K562 (cell line): Measurements from ENCODE around the gene C12orf60.
A peak's percentile ranks its signal among the peaks of the same experiment; 100 is the strongest.

Source experiments
- EHMT2 ChIP-seq: fragments of 450-650 bp; IDR thresholded peaks from 2 replicates; pipeline ENCODE4 v1.6.1; 2018; ENCODE audit warnings: antibody characterized with exemption
- EP300 ChIP-seq: IDR thresholded peaks from 2 replicates; pipeline ENCODE4 v1.6.1; 2012; ENCODE audit warnings: low read length, improper control_type of control experiment
- FOXJ3 ChIP-seq: sonication (generic); formaldehyde crosslinking; IDR thresholded peaks from 2 replicates; pipeline ENCODE4 v1.4.0; 2020; ENCODE audit warnings: mild to moderate bottlenecking, missing genetic modification reagents
- TCF7L2 ChIP-seq: fragments of 150-350 bp; IDR thresholded peaks from 2 replicates; pipeline ENCODE4 v1.6.1; 2016; ENCODE audit warnings: low read depth, mild to moderate bottlenecking, low read length, moderate library complexity
- ZNF311 ChIP-seq: fragments of 250-450 bp; sonication (Bioruptor Pico); IDR thresholded peaks from 2 replicates; pipeline ENCODE4 v1.4.0; 2020; ENCODE audit warnings: mild to moderate bottlenecking, moderate library complexity
- TF ChIP-seq, protein P1 (sequence below), 3 experiments: IDR thresholded peaks in 2 of 3; conservative IDR thresholded peaks in 1 of 3; 2 replicates each; pipeline ENCODE4 v1.5.1; 2011 to 2012; ENCODE audit warnings: low read length in 3 of 3, mild to moderate bottlenecking in 3 of 3, control low read depth in 2 of 3, improper control_type of control experiment in 1 of 3, inconsistent platforms in 1 of 3, low read depth in 1 of 3, mixed read lengths in 1 of 3, moderate library complexity in 1 of 3; ENCODE audit not compliant: insufficient read depth in 2 of 3
- TF ChIP-seq, protein P2 (sequence below), 2 experiments: fragments of 450-650 bp in 1 of 2; IDR thresholded peaks; 2 replicates each; pipeline ENCODE4 v1.6.1; 2011 to 2017; ENCODE audit warnings: low read depth in 2 of 2, antibody characterized with exemption in 1 of 2, borderline replicate concordance in 1 of 2, low read length in 1 of 2, mild to moderate bottlenecking in 1 of 2, mixed read lengths in 1 of 2; ENCODE audit not compliant: control insufficient read depth in 1 of 2
- TF ChIP-seq, protein P3 (sequence below): sonication (generic); IDR thresholded peaks from 2 replicates; pipeline ENCODE4 v1.6.1; 2016
- TF ChIP-seq, protein P4 (sequence below): fragments of 250-450 bp; sonication (Bioruptor Pico); IDR thresholded peaks from 2 replicates; pipeline ENCODE4 v1.5.0; 2021

- TF ChIP-seq, protein P1, sequence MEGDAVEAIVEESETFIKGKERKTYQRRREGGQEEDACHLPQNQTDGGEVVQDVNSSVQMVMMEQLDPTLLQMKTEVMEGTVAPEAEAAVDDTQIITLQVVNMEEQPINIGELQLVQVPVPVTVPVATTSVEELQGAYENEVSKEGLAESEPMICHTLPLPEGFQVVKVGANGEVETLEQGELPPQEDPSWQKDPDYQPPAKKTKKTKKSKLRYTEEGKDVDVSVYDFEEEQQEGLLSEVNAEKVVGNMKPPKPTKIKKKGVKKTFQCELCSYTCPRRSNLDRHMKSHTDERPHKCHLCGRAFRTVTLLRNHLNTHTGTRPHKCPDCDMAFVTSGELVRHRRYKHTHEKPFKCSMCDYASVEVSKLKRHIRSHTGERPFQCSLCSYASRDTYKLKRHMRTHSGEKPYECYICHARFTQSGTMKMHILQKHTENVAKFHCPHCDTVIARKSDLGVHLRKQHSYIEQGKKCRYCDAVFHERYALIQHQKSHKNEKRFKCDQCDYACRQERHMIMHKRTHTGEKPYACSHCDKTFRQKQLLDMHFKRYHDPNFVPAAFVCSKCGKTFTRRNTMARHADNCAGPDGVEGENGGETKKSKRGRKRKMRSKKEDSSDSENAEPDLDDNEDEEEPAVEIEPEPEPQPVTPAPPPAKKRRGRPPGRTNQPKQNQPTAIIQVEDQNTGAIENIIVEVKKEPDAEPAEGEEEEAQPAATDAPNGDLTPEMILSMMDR (IDR thresholded peaks at IDR 0.05 in 2 of 3, conservative IDR thresholded peaks at IDR 0.05 in 1 of 3; ENCODE audit: insufficient read depth in 2 of 3, low read depth in 1 of 3, low read length in 3 of 3) = no peak
- no peak for TF ChIP-seq EP300
- no peak for TF ChIP-seq ZNF311 (CRISPR knock-in tag)
- no peak for TF ChIP-seq EHMT2
- TF ChIP-seq TCF7L2 = no peak
- TF ChIP-seq, protein P2, sequence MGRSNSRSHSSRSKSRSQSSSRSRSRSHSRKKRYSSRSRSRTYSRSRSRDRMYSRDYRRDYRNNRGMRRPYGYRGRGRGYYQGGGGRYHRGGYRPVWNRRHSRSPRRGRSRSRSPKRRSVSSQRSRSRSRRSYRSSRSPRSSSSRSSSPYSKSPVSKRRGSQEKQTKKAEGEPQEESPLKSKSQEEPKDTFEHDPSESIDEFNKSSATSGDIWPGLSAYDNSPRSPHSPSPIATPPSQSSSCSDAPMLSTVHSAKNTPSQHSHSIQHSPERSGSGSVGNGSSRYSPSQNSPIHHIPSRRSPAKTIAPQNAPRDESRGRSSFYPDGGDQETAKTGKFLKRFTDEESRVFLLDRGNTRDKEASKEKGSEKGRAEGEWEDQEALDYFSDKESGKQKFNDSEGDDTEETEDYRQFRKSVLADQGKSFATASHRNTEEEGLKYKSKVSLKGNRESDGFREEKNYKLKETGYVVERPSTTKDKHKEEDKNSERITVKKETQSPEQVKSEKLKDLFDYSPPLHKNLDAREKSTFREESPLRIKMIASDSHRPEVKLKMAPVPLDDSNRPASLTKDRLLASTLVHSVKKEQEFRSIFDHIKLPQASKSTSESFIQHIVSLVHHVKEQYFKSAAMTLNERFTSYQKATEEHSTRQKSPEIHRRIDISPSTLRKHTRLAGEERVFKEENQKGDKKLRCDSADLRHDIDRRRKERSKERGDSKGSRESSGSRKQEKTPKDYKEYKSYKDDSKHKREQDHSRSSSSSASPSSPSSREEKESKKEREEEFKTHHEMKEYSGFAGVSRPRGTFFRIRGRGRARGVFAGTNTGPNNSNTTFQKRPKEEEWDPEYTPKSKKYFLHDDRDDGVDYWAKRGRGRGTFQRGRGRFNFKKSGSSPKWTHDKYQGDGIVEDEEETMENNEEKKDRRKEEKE (IDR thresholded peaks at IDR 0.05; ENCODE audit: borderline replicate concordance in 1 of 2, control insufficient read depth in 1 of 2, low read depth in 2 of 2, low read length in 1 of 2) = no peak
- no peak for TF ChIP-seq FOXJ3
- TF ChIP-seq, protein P3, sequence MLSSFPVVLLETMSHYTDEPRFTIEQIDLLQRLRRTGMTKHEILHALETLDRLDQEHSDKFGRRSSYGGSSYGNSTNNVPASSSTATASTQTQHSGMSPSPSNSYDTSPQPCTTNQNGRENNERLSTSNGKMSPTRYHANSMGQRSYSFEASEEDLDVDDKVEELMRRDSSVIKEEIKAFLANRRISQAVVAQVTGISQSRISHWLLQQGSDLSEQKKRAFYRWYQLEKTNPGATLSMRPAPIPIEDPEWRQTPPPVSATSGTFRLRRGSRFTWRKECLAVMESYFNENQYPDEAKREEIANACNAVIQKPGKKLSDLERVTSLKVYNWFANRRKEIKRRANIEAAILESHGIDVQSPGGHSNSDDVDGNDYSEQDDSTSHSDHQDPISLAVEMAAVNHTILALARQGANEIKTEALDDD = 0 out of 2 replicates have a peak, but pooled peaks have one; percentile 56
- TF ChIP-seq, protein P4, sequence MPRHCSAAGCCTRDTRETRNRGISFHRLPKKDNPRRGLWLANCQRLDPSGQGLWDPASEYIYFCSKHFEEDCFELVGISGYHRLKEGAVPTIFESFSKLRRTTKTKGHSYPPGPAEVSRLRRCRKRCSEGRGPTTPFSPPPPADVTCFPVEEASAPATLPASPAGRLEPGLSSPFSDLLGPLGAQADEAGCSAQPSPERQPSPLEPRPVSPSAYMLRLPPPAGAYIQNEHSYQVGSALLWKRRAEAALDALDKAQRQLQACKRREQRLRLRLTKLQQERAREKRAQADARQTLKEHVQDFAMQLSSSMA = no peak
Observed at GRCh38 chr12:14803011-14803829, at the start of gene C12orf60, which contains the start of gene WBP11.
